Activated gamma-delta T cell treated with Interleukin-2 at 50 U/mL for 16 hours (primary cell): ENCODE measurements around the gene DYNLT5.
A peak's percentile ranks its signal among the peaks of the same experiment; 100 is the strongest.
"Not testable (repeated sequence)": the region's sequence is repeated elsewhere in the genome, so short reads cannot be mapped to it uniquely, and the experiment has no call there.

Experiments
- DNase-seq: peaks from one replicate; pipeline ENCODE4 v3.0.0-alpha.2; 2020

DYNLT5 gene, protein sequence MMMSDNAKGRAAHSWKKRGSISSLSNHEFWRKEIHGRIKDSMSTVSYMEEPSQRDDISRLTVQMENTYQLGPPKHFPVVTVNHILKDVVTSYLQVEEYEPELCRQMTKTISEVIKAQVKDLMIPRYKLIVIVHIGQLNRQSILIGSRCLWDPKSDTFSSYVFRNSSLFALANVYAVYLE

DNA sequence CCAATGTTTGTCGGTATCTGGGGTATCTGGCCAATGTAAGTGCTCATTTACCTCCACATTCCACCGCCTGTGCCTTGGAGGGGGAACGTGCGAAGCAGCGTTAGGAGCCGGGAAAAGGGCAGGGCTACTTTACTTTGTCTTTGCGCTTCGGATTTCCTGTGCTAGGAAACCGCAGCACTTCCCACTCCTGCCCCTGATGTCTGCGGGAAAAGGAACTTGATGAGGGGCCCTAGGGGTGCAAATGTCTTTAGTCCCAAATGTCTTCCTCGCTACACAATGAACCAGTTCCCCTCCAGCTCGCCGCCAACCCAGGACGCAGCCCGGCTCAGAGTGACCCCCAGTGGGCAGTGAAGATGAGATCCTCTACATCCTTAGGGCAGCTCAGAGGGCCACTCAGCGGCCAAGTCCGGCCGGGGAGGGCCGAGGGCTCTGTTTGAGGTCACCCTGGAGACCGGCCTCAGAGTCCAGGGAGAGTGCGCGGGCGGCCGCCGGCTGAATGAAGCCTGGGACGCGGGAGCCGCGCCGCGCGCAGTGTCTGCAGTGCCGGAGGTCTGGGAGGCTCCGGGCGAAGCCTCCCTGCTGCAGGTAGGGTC is at the start of gene DYNLT5:
TSS of gene DYNLT5 (plus strand) at position 460 of the 593 bp plus-strand sequence. CDS start 2,200 bp downstream, outside the sequence.
- no peak for DNase-seq

DNA sequence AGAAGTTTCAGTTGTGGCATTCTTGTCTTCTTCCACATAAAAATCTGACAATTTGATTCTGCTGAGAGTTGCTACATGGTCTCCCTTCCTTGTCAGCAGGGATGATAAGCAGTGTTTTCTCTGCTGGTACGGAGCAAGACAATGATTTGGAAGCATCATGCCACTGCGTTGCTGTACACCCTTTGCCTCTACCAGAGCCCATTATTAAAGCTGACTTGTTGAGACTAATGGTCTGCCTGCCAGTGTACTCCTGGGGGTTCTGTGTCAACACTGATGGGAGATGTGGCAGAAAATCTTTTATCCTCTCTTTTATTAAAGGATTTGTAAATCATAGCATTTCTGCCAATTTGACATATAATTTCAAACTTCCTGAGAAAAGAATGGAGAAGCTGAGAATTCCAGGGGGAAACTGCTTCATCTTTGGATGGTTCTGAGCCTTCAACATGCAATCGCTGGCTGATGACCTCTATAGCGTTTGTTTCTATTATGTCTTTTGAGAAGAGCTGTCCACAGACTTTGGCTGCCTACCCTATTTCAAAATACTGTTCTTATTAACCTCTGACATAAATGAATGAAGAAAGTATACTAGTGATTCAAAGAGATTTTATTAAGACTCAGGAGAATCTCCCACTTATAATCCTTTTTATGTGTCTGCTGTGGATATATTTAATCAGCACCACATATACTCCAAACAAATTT is 47.9 kb upstream of the DYNLT5 start:
- no peak for DNase-seq

DNA sequence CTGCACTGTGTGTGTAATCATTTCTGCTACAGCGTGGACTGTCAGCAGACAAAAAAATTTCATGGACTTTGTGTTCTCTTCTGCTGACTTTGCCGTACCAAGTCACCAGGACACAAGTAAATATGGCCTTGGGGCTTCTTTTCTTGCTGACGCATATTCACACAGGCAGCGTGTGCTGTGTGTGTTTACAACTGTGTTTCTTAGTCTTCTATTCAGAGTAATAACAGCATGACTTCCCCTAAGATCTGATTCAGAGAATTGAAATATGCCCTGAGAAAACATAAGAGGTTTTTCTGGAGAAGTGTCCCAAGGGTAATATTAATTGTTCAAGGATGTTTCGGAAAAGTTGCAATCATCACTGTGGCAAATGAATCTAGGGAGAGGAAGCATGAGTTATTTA is 47.1 kb upstream of the DYNLT5 start:
- no peak for DNase-seq

DNA sequence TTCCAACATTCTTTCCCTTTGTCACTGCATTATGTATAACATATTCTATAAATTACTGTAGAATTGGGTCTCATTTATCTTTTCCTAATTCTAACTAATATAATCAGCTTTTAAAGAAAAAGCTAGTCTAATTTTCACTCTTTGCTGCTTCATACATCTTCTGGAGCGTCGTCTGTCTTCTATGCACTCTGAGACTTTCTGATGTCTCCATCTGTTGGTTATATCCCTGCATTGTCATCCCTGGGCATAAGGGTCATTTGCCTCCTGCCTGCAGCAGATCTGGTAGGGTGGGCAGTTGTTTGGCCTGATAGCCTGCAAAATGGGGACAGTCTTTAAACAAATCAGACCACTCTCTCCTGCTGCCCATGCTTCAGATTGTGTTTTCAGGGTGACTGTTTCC is 40.8 kb upstream of the DYNLT5 start:
- DNase-seq: no peak

DNA sequence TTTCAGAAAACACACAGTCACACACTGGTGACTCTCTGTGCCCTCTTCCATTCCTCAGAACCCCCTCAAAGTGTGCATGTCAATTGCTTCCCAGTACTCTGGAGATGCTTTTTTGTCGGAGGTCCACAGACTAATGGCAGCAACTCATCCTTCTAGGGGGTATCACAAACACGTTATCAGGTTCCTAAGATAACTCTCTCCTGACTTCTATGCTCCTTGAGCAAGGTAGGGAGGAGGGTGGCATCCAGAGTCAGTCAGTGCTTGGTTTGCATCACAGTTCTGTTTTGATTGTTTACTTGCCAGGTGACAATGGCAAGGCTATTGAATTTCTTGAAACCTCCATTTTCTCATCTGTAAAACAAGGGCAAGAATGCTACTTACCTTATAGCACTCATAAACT is 39.4 kb upstream of the DYNLT5 start:
- DNase-seq: no peak

DNA sequence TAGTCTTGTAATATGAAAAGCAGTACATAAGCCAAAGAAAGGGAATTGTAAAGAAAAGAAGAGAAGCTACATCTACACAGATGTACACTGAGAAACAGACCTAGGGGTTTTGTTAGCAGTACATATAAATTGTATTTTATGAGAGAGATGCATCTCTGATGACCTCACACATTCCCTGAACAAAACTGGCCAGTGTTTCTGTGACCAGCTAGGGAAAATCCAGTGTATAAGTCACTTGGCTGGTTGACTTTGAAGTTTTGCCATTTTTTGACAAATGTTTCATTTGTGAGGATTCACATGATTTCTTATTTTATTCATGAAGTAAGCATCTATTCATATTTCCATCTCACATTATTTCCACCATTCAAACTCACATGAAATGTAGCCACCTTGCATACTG is 28.3 kb upstream of the DYNLT5 start:
- DNase-seq: no peak

DNA sequence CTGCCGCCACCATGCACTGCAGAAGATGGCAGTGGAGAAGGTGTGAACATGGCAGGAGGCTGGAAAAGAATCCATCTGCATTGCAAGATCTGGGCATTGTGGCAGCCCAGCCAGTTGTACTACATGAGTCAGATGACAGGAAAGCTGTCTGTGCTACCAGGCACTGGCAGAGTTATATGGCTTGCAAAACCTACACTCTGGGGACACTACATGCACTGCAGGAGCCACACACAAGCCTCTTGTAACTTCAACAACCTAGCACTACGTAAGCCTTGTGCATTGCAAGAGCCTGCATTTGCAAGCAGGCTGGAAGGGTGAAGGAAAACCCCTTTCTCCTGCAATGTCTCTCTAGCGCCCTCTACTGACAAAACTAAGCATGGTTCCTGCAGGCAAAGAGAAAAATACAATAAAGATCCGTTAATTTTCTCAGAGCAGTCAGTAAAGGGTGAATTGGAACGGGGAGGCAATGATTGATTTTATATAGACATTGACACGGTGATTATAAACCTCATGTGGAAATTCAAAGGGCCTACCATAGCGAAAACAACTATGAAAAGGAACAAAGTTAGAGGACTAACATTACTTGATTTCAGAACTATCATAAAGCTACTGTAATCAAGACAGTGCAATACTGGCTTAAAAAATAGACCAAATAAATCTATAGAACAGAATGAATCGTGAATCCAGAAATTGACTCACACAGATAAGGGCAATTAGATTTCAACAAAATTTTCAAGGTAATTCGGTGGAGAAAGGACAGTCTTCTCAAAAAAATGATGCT is 26.2 kb upstream of the DYNLT5 start:
- DNase-seq: peak; percentile 27

DNA sequence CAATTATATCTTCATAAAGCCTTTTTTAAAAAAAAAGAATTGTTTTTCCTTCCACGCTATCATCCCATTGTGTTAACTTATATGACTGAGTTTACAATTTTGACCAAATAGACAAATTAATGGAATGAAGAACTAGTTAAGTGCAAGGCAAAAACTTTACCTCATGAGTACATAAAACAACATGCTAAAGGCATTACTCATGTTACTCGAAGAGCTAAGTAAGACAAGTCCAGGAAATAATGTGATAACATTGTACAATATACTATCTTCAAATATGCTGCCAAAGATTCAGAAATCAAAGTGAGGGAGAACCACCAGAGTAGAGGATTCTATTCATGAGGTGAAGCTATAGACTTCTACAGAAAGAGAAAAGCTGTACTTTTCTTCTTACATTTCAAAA is 24.2 kb upstream of the DYNLT5 start:
- DNase-seq: no peak

DNA sequence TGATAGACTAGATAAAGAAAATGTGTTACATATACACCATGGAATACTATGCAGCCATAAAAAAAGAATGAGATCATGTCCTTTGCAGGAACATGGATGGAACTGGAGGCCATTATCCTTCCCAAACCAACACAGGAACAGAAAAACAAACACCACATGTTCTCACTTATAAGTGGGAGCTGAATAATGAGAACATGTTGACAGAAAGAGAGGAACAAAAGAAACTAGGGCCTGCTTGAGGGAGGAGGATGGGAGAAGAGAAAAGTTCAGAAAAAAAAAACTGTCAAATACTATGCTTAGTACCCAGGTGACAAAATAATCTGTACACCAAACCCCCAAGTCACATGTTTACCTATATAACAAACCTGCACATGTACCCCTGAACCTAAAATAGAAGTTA is 23.5 kb upstream of the DYNLT5 start:
- DNase-seq: not testable (repeated sequence)

DNA sequence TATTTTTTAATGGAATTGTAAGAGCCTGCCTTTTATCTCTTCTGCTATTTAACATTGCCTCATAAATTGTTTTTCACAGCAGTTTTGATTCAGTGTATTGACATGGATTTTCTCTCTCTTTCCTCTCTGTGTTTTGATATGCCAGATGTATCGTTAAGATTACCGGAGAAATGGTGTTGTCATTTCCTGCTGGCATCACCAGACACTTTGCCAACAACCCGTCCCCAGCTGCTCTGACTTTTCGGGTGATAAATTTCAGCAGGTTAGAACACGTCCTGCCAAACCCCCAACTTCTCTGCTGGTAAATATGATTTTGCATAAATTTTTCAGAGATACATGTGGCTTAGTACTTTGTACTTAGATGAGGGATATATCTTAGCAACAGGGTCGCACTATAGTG is 23.1 kb upstream of the DYNLT5 start:
- no peak for DNase-seq

DNA sequence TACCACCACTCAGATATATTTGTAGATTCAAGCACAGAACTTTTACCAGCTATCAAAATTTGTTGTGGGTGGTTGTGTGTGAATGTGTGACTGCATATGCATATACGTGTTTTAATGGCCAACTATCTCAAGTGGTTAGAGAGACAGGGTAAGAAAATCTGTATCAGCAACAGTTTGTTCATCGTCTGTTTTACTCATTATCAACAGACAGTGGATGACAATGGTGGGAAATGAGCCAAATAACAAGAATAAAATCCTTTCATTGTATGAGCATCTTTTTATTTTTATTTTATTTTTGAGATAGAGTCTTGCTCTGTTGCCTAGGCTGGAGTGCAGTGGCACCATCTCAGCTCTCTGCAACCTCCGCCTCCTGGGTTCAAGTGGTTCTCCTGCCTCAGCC is 22.7 kb upstream of the DYNLT5 start:
- no peak for DNase-seq

DNA sequence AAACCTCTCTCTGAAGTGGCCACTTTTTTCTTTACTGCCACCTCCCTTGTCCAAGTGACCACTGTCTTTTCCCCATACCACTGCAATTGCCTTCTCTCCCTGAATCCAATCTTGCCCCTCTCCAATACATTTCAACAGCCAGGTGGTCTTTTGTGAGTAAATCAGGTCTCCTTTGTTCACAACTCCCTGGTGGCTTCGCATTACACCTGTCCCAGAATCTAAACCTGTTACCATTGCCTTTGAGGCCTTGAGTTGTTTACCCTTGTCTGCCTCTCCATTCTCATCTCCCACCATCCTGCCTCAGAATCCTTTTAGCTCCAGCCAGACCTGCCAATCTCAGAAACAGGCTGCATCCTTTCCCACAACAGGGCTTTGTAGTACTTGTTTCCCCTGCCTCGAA is 21.8 kb upstream of the DYNLT5 start:
- no peak for DNase-seq

DNA sequence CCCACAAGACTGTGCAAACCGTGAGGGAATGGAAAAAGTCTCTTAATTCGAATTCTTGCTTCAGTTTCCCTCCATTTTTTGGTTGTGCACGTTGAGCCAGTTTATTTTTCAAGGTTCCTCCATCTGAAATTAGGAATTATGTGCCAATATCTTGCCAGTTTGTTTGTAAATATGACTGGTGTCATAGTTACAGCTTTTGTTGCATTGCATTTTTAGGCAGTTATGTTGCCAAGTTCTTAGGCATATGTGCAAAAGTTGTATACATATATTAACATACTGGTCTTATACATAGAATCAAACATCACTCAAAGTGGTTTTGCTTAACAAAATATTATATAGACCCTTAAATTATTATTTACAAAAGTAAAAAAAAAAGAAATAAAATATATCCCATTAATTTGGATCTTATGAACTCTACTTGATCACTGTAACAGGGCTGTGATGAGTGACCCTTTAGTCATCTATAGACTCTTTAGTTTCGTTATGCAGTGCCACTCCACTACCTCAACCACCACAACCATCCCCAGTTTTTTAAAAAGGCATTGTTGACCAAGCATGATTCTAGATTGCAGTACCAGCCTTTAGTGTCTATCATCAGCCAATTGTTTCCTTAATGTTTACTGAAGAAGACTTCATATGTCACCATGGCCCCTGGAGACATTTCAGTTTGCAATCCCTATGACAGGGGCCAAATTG is 20.9 kb upstream of the DYNLT5 start:
- DNase-seq: no peak

DNA sequence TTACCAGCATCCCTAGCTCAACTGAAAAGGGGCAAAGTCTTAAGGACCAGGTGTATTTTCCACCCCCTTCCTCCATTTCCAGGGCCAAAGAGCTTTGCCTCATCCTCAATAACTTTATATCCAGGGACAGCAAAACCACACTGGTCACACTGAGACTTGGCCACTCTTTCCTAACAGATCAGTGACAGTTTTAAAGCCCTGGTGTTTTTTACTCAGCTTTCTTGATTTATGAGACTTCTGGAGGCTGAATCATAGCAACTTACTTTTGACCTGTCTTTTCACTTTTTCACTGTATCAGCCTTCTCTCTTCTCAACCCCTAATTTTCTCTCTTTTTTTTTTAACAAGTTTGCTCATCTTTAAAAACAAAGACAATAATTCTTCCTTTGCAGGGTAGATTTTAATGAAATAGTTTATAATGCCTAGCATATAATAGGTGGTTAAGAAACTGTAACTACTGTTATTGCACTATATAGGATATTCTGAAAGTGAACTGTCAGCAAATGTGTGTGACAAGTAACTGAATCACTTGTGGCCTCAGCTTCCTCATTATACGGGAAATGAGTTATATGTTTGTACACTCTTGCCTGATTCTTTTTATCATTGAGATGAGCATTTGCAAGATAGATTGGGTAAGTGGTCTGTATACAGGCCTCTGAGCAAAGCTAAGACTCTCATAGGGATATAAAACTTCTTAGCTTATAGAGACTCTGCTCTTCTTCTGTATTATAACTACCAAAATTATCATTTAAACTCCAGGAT is 19.7 kb upstream of the DYNLT5 start:
- no peak for DNase-seq

DNA sequence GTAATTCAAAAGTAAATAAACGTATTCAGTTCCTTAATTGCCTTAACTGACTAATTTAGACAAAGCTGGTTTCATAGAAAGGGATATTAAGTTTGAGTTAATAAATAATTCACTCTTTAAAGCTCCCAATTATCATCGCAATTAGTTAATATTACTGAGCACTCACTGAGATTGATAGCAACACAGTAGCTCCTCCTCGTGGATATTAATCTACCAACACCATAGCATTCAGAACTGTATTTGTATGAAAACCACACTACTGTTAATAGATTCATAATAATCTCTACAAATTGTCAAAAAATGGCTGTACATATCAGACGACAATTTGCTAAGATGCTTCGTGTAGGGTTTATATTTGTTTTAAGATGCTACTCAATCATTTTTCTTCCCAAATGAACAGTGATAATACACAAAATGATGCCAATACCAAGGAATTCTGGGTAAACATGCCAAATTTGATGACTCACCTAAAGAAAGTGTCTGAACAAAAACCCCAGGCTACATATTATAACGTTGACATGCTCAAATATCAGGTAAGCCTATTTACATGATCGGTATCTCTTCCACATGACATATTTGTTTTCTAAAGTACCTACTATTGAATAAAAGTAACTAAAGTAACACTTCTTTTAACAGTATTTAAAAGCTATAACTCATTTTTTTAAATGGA is 18.8 kb upstream of the DYNLT5 start:
- no peak for DNase-seq

DNA sequence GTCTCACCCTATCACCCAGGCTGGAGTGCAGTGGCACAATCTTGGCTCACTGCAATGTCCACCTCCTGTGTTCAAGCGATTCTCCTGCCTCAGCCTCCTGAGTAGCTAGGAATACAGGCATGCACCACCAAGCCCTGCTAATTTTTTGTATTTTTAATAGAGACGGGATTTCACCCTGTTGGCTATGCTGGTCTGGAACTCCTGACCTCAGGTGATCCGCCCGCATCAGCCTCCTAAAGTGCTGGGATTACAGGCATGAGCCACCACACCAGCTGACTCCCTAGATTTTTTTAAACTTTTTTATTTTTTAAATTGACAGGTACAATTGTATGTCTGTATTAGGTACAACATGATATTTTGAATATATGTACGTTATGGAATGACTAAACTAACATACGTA is 17.7 kb upstream of the DYNLT5 start:
- not testable (repeated sequence) for DNase-seq

DNA sequence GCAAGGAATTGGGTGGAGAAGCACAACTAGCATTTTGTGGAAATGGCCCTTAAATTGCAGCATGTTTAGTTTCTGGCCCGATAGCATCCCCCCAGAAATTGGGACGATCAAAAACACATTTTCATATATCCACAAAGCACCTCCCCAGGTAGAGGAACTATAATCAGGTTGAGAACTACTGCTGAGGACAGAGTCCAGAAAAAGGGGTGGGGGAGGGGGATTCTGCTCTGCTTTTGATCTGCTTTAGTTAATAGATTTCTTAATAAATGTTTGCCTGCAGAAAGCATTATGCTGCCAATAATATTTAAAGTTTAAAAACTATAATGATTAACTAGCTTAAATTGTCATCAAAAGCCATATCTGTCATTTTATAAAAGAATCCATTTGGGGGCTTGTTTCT is 14.4 kb upstream of the DYNLT5 start:
- no peak for DNase-seq

DNA sequence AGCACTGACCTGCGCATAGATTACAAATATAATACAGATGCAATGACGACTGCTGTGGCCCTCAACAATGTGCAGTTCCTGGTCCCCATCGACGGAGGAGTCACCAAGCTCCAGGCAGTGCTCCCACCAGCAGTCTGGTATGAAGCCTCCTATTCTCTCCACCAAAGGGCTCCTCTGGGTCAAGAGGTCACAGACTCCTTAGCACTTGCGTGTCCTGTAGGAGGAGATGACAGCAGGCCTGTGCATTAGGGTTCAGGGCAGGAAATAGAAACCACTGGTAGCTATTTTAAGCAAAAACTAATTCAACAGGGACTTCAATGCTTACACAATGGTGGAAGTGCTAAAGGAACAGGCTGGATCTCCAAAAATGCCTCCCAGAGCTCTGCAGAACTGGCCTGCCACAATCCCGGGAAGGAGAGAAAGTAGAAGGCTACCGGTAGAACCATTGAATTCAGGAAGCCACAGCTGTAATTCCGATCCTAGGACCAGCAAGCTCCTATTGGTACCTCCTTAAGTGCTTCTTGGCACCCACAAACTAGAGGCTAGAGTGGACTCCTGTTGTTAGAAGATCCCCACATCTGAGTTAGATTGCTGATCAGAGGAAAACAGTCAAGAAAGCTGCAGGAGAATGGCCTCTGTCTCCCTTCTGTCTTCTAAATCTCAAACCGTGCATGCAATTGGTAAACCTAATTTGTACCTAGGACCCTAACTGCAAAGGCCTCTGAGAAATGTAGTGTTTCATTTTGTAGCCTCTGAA is 12.7 kb upstream of the DYNLT5 start:
- DNase-seq: no peak

DNA sequence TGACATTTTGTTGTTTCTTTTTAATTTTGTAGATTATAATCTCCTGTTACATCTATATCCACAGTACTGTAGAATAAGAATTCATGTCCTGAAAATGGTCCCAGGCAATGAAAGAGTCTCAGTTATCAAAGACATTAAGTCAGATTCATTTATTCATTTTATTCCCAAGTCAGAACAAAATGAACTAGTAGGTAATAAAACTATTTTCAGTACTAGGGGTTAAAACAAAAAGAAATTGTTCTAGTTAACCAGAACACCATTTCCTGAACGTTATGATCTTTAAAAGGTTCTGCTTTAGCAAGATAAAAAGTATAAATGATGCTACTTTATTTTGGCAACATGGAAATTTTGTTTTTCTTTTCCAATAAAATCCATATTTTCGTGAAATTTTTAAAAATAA is 6.8 kb upstream of the DYNLT5 start:
- DNase-seq: no peak

DNA sequence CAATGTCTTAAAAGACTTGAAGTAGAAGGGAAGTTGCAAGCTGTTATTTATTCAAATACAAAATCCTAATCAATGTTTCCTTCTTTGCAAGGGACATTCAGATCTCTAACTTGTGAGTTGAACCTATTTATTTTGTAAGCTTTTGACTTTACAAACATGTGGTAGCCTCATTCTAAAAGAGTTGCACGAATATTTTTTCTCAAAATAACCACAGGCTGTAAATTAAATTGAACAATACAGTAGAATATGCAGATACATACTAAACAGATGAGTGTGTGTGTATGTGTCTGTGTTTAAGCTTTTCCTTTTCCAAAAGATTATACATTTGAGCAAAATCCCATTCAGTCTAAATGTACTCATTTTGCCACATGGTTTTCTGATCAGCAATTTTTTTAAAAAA is 4.8 kb upstream of the DYNLT5 start:
- DNase-seq: no peak

DNA sequence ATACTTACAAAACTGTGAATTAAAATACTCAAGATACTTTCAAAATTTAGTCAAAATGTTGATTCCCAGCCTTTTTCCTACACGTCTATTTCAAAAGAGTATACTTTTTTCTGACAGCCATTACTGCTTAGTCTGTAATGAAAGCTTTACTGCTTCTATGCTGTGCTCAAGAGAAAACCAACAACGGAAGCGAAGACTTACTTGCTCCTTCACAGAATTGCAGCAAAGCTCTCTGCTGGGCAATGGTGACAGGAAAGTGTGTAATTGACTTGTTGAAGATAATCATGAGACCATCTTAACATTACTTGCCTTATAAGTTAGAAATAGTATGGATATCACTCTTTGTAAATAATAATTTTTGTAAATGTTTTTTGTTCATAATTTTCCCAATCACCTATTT is 1.7 kb upstream of the DYNLT5 start:
- no peak for DNase-seq
